Measurements from ENCODE around the gene CTSF.

DNA sequence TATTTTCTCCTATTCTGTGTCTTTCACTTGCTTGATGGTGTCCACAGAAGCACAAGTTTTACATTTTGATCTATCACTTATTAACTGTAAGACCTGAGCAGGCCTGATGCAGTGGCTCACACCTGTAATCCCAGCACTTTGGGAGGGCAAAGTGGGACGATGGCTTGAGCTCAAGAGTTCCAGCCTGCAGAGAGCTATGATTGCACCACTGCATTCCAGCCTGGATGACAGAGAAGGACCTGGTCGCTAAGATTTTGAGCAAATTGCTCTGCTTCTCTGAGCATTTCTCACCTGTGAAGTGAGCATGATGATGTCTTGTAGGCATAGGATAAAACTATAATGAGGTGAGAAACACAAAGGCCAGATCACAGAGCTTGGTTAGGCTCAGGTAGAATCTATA is 17.7 kb upstream of the CTSF start:
- no peak for TF ChIP-seq FOXK2 (IDR thresholded peaks at IDR 0.05)
- no peak for TF ChIP-seq KAT2B (IDR thresholded peaks at IDR 0.05; ENCODE audit: borderline replicate concordance, low read depth, low read length)
- TF ChIP-seq ELF3 (CRISPR knock-in tag; IDR thresholded peaks at IDR 0.05), result no peak
- TF ChIP-seq, protein P1, sequence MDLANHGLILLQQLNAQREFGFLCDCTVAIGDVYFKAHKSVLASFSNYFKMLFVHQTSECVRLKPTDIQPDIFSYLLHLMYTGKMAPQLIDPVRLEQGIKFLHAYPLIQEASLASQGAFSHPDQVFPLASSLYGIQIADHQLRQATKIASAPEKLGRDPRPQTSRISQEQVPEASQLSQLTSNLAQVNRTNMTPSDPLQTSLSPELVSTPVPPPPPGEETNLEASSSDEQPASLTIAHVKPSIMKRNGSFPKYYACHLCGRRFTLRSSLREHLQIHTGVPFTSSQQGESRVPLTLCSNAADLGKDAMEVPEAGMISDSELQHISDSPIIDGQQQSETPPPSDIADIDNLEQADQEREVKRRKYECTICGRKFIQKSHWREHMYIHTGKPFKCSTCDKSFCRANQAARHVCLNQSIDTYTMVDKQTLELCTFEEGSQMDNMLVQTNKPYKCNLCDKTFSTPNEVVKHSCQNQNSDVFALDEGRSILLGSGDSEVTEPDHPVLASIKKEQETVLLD (CRISPR knock-in tag; IDR thresholded peaks at IDR 0.05; ENCODE audit: low read depth), result no peak
- TF ChIP-seq EP300 (IDR thresholded peaks at IDR 0.05; ENCODE audit: low read depth in 2 of 2, low read length in 2 of 2), result no peak
- TF ChIP-seq EP300 (CRISPR knock-in tag; IDR thresholded peaks at IDR 0.05; ENCODE audit: borderline replicate concordance), result no peak
- TF ChIP-seq ZNF282 (IDR thresholded peaks at IDR 0.05; ENCODE audit: partially characterized antibody), result no peak
- TF ChIP-seq, protein P2, sequence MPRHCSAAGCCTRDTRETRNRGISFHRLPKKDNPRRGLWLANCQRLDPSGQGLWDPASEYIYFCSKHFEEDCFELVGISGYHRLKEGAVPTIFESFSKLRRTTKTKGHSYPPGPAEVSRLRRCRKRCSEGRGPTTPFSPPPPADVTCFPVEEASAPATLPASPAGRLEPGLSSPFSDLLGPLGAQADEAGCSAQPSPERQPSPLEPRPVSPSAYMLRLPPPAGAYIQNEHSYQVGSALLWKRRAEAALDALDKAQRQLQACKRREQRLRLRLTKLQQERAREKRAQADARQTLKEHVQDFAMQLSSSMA (CRISPR knock-in tag; IDR thresholded peaks at IDR 0.05), result no peak
- TF ChIP-seq NCOR1 (IDR thresholded peaks at IDR 0.05; ENCODE audit: borderline replicate concordance, low read length), result no peak
- TF ChIP-seq, protein P3, sequence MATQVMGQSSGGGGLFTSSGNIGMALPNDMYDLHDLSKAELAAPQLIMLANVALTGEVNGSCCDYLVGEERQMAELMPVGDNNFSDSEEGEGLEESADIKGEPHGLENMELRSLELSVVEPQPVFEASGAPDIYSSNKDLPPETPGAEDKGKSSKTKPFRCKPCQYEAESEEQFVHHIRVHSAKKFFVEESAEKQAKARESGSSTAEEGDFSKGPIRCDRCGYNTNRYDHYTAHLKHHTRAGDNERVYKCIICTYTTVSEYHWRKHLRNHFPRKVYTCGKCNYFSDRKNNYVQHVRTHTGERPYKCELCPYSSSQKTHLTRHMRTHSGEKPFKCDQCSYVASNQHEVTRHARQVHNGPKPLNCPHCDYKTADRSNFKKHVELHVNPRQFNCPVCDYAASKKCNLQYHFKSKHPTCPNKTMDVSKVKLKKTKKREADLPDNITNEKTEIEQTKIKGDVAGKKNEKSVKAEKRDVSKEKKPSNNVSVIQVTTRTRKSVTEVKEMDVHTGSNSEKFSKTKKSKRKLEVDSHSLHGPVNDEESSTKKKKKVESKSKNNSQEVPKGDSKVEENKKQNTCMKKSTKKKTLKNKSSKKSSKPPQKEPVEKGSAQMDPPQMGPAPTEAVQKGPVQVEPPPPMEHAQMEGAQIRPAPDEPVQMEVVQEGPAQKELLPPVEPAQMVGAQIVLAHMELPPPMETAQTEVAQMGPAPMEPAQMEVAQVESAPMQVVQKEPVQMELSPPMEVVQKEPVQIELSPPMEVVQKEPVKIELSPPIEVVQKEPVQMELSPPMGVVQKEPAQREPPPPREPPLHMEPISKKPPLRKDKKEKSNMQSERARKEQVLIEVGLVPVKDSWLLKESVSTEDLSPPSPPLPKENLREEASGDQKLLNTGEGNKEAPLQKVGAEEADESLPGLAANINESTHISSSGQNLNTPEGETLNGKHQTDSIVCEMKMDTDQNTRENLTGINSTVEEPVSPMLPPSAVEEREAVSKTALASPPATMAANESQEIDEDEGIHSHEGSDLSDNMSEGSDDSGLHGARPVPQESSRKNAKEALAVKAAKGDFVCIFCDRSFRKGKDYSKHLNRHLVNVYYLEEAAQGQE (IDR thresholded peaks at IDR 0.05; ENCODE audit: borderline replicate concordance in 1 of 2, low read depth in 1 of 2, low read length in 2 of 2), result no peak
- no peak for TF ChIP-seq FOSL1 (CRISPR knock-in tag; IDR thresholded peaks at IDR 0.05; ENCODE audit: borderline replicate concordance)
- TF ChIP-seq, protein P4, sequence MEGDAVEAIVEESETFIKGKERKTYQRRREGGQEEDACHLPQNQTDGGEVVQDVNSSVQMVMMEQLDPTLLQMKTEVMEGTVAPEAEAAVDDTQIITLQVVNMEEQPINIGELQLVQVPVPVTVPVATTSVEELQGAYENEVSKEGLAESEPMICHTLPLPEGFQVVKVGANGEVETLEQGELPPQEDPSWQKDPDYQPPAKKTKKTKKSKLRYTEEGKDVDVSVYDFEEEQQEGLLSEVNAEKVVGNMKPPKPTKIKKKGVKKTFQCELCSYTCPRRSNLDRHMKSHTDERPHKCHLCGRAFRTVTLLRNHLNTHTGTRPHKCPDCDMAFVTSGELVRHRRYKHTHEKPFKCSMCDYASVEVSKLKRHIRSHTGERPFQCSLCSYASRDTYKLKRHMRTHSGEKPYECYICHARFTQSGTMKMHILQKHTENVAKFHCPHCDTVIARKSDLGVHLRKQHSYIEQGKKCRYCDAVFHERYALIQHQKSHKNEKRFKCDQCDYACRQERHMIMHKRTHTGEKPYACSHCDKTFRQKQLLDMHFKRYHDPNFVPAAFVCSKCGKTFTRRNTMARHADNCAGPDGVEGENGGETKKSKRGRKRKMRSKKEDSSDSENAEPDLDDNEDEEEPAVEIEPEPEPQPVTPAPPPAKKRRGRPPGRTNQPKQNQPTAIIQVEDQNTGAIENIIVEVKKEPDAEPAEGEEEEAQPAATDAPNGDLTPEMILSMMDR (CRISPR knock-in tag; IDR thresholded peaks at IDR 0.05), result no peak
- TF ChIP-seq SPEN (CRISPR knock-in tag; IDR thresholded peaks at IDR 0.05; ENCODE audit: low read depth), result no peak
- TF ChIP-seq ZBTB3 (CRISPR knock-in tag; IDR thresholded peaks at IDR 0.05; ENCODE audit: borderline replicate concordance, low read depth), result no peak
